ENCODE measurements around the gene NKX2-1. TPM values are rescaled to one million over a fixed set of nuclear protein-coding genes. Genes with fewer than 3 reads are reported as not detected.

The NKX2-1 gene
- total and polyA plus RNA-seq, 3 donors from 2014 or later = 0.43 to 0.79 TPM; not detected in 1

DNA sequence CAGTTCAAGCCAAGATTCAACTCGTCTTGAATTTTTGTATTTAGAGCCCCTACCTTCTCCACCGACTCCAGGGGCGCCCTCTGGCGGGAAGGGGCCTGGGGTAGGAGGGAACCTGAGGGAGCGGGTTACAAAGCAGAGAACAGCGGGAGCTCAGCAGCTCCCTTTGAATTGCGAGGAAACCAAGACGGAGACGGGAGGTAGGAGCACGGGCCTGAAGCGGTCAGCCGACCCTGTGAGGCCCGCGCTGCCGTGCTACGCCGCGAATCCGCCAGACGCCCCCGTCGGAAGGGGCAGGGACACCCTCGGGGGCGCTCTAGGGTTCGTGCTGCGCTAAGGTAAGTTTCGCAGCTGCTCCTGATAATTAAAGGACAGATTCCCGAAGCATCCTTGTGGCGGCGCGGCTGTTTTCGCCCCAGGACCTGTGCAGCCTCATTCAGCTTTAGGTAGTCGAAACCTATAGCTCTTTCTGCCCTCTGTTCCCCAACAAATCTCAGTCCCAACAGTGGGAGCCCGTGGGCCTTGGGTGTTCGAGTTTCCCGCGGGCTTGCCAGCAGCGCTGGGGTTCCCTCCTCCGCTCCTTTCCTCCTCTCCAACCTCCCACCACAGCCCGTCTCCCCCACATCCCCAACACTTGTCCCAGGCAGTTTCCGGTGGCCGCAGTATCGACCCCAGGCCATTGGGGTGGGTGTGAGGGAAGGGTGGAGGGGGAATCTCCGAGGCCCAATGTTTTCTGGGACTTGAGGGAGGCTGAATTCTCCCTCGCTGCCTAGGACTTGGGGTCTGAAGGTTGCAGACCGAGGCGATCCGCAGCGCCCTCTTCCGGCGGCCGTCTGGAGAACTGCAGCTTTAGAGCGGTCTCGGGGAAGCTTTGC lies 5.1 kb upstream of the NKX2-1 start:
- Histone ChIP-seq H3K4me3 (peak overlapping the region in 1 of 2 donors; percentile 43), H3K27me3 (peaks cover 8% of the 10 kb centered on the region), H3K9me3 (no peaks in the 10 kb centered on the region), H3K4me1 (peaks cover 3% of the 10 kb centered on the region), H3K27ac (no peak overlapping the region), H3K36me3 (ENCODE audit: low read depth, missing control alignments) (no peaks in the 10 kb centered on the region)
- intact Hi-C loops (cut with DNase I; ENCODE audit: low total_unique reads) = no loop called here
- TF ChIP-seq, protein P1, sequence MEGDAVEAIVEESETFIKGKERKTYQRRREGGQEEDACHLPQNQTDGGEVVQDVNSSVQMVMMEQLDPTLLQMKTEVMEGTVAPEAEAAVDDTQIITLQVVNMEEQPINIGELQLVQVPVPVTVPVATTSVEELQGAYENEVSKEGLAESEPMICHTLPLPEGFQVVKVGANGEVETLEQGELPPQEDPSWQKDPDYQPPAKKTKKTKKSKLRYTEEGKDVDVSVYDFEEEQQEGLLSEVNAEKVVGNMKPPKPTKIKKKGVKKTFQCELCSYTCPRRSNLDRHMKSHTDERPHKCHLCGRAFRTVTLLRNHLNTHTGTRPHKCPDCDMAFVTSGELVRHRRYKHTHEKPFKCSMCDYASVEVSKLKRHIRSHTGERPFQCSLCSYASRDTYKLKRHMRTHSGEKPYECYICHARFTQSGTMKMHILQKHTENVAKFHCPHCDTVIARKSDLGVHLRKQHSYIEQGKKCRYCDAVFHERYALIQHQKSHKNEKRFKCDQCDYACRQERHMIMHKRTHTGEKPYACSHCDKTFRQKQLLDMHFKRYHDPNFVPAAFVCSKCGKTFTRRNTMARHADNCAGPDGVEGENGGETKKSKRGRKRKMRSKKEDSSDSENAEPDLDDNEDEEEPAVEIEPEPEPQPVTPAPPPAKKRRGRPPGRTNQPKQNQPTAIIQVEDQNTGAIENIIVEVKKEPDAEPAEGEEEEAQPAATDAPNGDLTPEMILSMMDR (IDR thresholded peaks at IDR 0.05) = peak; percentile 43 to 58 (median 43)
- TF ChIP-seq POLR2A (IDR thresholded peaks at IDR 0.05) = no peak
- peak; percentile 78 for DNase-seq
- 3% methylated on average over 27 to 52 of the region's 54 CpGs for WGBS, 2 donors

DNA sequence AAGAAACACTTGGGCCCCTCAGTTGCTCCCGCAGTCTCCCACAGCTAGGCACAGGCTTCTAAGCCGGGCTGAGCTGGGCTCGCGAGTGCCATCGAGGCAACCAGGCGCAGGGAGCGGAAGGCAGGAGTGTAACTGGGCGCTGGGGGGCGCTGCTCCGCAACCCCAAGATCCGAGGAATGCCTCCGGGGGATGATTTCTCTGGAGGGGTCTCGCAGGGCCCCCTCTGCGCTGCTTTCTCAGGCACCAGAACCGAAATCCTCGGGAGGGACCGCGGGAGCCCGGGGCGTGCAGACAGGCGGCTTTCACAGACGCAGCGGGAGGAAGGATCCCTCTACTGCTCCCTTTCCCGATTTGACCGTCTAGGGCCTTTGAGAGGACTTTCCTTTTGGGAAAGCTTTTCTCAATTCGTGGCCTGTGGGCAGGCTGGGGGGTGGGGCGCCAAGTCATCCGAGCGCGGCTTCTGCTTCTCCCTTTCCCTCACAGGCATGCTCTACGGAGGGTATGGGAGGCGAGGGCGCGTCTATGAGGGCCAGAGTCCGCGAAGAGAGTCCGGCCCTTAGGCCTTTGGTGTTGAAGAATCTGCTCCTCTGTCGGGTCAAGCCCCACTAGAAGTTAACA lies 4.3 kb upstream of the NKX2-1 start:
- Histone ChIP-seq H3K27ac (no peak overlapping the region), H3K4me3 (peak overlapping the region in 1 of 2 donors; percentile 43), H3K36me3 (ENCODE audit: low read depth, missing control alignments) (no peaks in the 10 kb centered on the region), H3K27me3 (peaks cover 8% of the 10 kb centered on the region), H3K9me3 (no peaks in the 10 kb centered on the region), H3K4me1 (peaks cover 3% of the 10 kb centered on the region)
- DNase-seq = no peak
- TF ChIP-seq, protein P1 (IDR thresholded peaks at IDR 0.05) = no peak
- TF ChIP-seq POLR2A (IDR thresholded peaks at IDR 0.05) = no peak
- intact Hi-C loops (cut with DNase I; ENCODE audit: low total_unique reads) = no loop called here
- WGBS, 2 donors = 3% methylated on average over 33 to 36 of the region's 38 CpGs

DNA sequence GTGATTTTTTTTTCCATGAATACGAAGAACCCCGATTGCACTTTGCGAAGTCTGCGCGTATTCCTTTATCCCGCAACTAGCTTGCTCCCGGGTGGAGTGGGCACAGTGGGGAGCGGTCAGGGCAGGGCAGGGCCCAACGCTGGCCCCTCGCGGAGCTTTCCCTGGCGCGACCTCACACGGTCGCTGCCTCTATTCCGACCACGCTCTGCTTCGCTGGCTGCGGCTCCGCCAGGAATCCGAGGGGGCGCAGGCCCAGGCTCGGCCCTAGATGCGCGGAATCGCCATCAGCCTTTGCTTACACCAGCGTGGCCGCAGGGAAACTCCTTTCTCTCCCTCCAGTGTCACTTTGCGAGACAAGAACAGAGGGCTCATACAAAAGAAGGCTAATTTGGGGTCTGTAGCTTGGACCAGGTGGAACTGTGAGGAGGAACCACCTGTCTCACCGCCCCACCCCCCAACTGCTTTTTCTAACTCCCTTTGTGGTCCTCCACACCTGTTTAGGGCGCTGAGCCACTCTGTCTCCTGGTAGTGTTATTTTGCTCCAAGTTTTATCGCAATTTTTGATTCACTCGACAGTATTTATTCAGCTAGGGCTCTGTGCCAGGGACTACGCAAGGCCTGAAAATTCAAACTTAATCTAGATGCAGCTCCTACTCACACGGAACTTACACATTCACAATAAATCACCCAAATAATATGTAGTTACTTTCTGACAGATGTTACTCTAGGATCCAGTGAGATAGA lies 3.1 kb upstream of the NKX2-1 start:
- WGBS, 2 donors = 4 to 12% methylated on average over 17 to 35 of the region's 35 CpGs
- no peak for DNase-seq
- no peaks in the 10 kb centered on the region for H3K9me3 ChIP-seq
- H3K27ac ChIP-seq = no peak overlapping the region
- no peak for TF ChIP-seq POLR2A (IDR thresholded peaks at IDR 0.05)
- TF ChIP-seq, protein P1 (IDR thresholded peaks at IDR 0.05) = no peak
- H3K36me3 ChIP-seq (ENCODE audit: low read depth, missing control alignments) = no peaks in the 10 kb centered on the region
- H3K4me3 ChIP-seq = no peak overlapping the region
- peaks cover 8% of the 10 kb centered on the region for H3K4me1 ChIP-seq
- H3K27me3 ChIP-seq = peaks cover 8% of the 10 kb centered on the region
- intact Hi-C loops (cut with DNase I; ENCODE audit: low total_unique reads) = no loop called here

DNA sequence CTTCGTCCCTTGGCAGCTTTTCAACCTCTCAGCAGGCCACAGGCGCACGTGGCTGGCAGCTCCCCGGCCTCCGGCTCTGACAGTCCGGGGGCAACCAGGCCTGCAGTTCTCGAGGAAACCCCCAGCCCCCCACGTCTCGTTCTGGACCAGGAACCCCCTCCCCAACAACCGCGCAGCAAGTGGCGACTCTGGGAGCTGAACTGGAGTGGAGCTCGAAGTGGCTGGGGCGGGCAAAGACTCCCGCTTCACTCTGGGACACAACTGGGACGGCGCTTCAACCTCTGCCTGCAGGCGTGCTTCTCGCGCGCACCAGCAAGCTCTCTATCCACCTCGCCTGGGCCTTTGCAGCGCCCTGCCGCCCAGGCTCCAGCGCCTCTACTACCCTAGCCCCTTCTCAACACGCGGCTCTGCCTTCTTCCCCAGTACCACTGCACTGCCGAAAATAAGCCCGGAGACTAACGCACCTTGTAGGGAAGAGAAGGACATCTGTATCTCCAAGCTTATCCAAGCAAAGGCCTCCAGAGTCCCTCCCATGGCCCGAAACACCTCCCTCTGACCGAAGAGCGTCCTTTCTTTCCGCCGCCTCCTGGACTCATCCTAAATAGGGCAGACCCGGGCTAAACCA lies 2.4 kb upstream of the NKX2-1 start:
- DNase-seq = no peak
- intact Hi-C loops (cut with DNase I; ENCODE audit: low total_unique reads) = no loop called here
- Histone ChIP-seq H3K9me3 (no peaks in the 10 kb centered on the region), H3K4me3 (no peak overlapping the region), H3K27me3 (peaks cover 8% of the 10 kb centered on the region), H3K4me1 (peaks cover 8% of the 10 kb centered on the region), H3K36me3 (ENCODE audit: low read depth, missing control alignments) (no peaks in the 10 kb centered on the region), H3K27ac (no peak overlapping the region)
- TF ChIP-seq, protein P1 (IDR thresholded peaks at IDR 0.05) = no peak
- no peak for TF ChIP-seq POLR2A (IDR thresholded peaks at IDR 0.05)
- 2 to 4% methylated on average over 23 to 34 of the region's 36 CpGs for WGBS, 2 donors

Measured in testis (tissue), 3 donors.